ENCODE measurements around the gene CCZ1.
"Not testable (repeated sequence)": the region's sequence is repeated elsewhere in the genome, so short reads cannot be mapped to it uniquely, and the experiment has no call there.

CCZ1 gene

GRCh38 chr7:5904726-5905125 lies 6.2 kb downstream of the CCZ1 start:
- in situ Hi-C loops (cut with HindIII; ENCODE audit: low sequenced_read_pairs) = not testable (repeated sequence)

DNA sequence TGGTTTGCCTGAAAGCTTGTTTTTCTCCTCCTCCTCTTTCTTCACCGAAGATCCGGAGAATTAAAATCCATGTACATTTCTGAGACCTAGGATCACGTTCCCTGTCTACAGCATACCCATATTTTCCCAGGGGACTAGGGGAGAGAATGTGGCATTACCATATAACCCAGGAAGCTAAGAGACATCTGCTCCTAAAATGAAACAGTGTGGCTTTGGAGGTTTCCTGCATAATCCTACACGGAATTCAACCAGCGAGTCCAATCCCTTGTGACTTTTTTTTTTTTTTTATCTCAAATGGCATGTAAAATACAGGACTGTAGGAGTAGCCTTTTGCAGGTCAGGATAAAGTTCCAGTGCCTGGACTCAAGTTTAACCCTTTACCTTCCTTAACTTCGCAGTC lies 10.3 kb downstream of the CCZ1 start:
- in situ Hi-C loops (cut with HindIII; ENCODE audit: low sequenced_read_pairs) = not testable (repeated sequence)

- in situ Hi-C loops (cut with HindIII; ENCODE audit: low sequenced_read_pairs) = not testable (repeated sequence)
Measured at GRCh38 chr7:5916529-5916928, 18.0 kb downstream of the CCZ1 start.

GRCh38 chr7:5924180-5924579 lies 25.6 kb downstream of the CCZ1 start:
- in situ Hi-C loops (cut with HindIII; ENCODE audit: low sequenced_read_pairs) = not testable (repeated sequence)

DNA sequence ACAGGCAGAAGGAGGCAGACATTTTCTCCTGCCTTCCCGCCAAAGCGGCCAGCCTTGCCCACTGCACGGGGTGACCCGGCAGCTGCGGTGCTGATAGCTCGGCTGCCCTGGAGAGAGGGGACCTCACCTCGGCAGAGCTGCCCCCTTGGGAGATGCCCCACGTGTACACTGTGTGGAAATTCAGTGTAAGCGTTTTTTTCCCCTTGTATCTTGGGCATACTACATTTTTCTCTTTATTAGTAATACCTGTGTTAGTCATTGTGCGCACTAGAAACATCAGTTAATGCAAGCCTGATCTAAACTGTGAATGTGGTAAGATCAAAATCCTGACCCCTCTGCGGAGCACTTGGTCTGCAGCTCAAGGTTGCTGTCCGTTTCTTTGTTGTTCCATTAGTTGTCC lies 26.1 kb downstream of the CCZ1 start:
- in situ Hi-C loops (cut with HindIII; ENCODE audit: low sequenced_read_pairs) = not testable (repeated sequence)

GRCh38 chr7:5926263-5926870 lies 27.8 kb downstream of the CCZ1 start:
- in situ Hi-C loops (cut with HindIII; ENCODE audit: low sequenced_read_pairs) = not testable (repeated sequence)

DNA sequence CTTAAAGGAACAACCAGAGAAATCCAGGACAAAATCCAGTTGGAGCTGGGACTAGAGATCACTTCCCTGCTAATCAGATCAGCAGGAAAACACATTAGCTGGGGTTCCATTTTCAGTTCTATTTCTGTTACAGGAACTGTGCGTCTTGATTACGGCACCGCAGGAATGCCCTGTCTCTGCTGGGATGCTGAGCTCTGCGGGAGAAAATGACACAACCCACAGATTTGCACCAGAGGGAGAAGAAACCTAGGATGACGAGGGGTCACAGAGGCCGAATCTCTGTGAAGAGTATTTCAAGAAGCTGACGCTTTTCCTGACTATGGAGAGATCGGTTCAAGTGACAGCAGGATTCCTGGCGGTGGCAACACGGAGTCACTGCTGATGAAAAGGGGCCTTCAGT lies 31.8 kb downstream of the CCZ1 start:
- in situ Hi-C loops (cut with HindIII; ENCODE audit: low sequenced_read_pairs) = not testable (repeated sequence)

DNA sequence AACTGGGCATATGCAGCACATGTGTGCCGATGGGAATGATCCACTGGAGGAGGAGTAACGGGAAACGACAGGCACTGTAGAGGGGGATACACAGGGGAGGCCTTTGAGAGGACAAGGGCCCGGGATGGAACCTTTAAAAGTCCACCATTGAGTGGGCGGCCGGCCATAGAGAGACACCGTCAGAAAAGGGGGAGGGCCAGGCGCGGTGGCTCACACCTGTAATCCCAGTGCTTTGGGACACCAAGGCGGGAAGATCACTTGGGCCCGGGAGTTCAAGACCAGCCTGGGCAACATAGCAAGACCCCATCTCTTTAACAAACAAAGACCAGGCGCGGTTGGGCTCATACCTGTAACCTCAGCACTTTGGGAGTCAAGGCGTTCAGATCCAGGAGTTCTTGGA lies 32.7 kb downstream of the CCZ1 start:
- in situ Hi-C loops (cut with HindIII; ENCODE audit: low sequenced_read_pairs) = not testable (repeated sequence)

GRCh38 chr7:5931905-5932644 lies 33.5 kb downstream of the CCZ1 start:
- in situ Hi-C loops (cut with HindIII; ENCODE audit: low sequenced_read_pairs) = not testable (repeated sequence)

DNA sequence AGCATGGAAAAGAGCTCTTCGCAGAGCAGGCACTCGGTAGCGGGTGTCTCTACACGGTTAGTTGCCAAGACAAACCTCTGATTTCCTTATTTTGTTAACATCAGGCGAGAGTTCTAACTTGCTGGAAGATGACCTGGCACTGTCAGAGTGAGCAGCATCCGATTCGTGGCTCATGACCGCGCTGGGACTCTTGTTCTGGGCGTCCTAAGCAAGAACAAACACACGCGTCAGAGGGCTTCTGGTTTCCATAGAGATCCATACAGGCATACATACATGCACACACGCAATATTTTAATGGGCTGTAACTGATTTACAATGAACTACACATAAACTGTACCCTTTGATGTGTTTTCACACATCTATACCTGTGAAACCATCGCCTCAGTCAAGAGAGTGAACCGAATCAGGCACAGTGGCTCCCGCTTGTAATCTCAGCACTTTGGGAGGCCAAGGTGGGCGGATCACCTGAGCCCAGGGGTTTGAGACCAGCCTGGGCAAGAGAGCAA lies 36.5 kb downstream of the CCZ1 start:
- in situ Hi-C loops (cut with HindIII; ENCODE audit: low sequenced_read_pairs) = not testable (repeated sequence)

DNA sequence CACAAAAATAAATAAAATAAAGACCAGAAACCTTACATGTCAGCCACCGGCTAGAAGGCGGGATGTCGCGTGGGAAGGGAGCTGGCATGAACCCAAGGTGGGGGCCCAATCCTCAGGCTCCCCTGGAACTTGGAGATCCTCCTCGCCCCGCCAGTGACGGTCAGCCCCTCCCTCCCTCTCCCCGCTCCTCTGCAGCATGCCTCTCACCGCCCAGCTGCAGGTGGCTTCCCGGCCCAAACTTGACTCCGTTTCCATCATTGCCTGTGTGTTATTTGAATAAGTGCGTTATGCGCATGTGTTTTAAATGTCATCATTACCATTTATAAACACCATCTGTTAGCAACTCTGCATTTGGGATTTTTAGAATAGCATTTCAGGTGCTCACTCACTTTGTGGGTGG lies 64.7 kb downstream of the CCZ1 start:
- in situ Hi-C loops (cut with HindIII; ENCODE audit: low sequenced_read_pairs) = not testable (repeated sequence)

DNA sequence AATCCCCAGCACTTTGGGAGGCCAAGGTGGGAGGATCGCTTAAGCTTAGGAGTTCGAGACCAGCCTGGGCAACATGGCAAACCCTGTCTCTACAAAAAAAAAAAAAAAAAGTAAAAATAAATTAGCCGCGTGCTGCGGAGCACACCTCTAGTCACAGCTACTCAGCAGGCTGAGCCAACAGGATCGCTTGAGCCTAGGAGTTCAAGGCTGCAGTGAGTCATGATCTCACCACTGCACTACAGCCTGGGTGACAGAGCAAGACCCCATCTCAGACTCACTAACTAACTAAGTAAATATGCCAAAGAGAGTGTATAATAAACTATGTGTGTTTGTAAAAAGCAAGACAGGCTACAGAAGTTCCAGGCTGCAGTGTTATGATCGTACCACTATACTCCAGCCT lies 65.3 kb downstream of the CCZ1 start:
- in situ Hi-C loops (cut with HindIII; ENCODE audit: low sequenced_read_pairs) = not testable (repeated sequence)

- in situ Hi-C loops (cut with HindIII; ENCODE audit: low sequenced_read_pairs) = not testable (repeated sequence)
Measured at GRCh38 chr7:5970347-5970911, 71.9 kb downstream of the CCZ1 start, which contains the start of gene RSPH10B. RSPH10B (minus strand) TSS chr7:5970689; CDS start chr7:5967116, 3,573 bp downstream.

DNA sequence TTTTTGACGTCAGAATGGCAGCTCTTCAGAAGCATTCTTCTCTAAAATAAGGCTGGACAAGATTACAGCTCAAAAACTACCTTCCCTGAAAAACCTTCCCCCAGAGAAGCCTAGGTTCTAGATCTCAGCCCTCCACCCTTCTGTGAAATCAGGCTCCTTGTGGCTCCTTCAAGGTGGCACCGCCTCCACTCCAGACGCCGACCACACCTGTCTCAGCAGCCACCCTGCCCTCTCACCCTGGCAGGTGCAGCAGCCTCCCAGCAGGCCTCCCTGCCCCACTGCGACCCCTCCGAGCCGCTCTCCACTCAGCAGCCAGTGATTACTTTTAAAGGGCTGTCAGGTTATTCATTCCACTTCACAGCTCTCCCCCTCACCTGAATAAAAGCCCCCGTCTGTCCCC lies 75.0 kb downstream of the CCZ1 start:
- in situ Hi-C loops (cut with HindIII; ENCODE audit: low sequenced_read_pairs) = not testable (repeated sequence)

All from endothelial cell of hepatic sinusoid (primary cell).